WTC11 (cell line): ENCODE data around the gene HPS1. TPM values are rescaled to one million over a fixed set of nuclear protein-coding genes. Genes with fewer than 3 reads are reported as not detected.

Experiments
- ATAC-seq: fragments of 200-7000 bp; cut with Tn5 transposase; 2 replicates; pipeline ENCODE4 v1.10.0; 2021; ENCODE audit warnings: mild to moderate bottlenecking, moderate library complexity
- CTCF ChIA-PET: fragments of 300-600 bp; sonication (Branson Sonifier 250); formaldehyde crosslinking; loops from one replicate; lab custom pipeline; 2021; ENCODE audit warnings: antibody characterized with exemption; lab: Charles Lee
- POLR2A ChIA-PET: fragments of 350-600 bp; sonication (Branson Sonifier 250); formaldehyde crosslinking; loops from one replicate; lab custom pipeline; 2021; ENCODE audit warnings: antibody characterized with exemption; lab: Charles Lee
- DNase-seq: peaks from one replicate; pipeline ENCODE4 v3.0.0; 2021; ENCODE audit warnings: low spot score
- H3K27ac Mint-ChIP-seq: 2 replicates; pipeline ENCODE4 v1.8.0; 2021; ENCODE audit warnings: mixed read lengths
- H3K27me3 Mint-ChIP-seq: 2 replicates; pipeline ENCODE4 v1.8.0; 2021; ENCODE audit warnings: low read depth, mild to moderate bottlenecking, moderate library complexity, mixed read lengths
- H3K36me3 Mint-ChIP-seq: 2 replicates; pipeline ENCODE4 v1.8.0; 2021; ENCODE audit warnings: mixed read lengths
- H3K4me1 Mint-ChIP-seq: 2 replicates; pipeline ENCODE4 v1.8.0; 2022; ENCODE audit warnings: mixed read lengths
- H3K4me3 Mint-ChIP-seq: 2 replicates; pipeline ENCODE4 v1.8.0; 2021; ENCODE audit warnings: mild to moderate bottlenecking, moderate library complexity, mixed read lengths
- H3K9me3 Mint-ChIP-seq: 2 replicates; pipeline ENCODE4 v1.8.0; 2021; ENCODE audit warnings: mixed read lengths
- CDX4 ChIP-seq: fragments of 250-450 bp; sonication (Bioruptor Pico); IDR thresholded peaks from 2 replicates; pipeline ENCODE4 v1.9.0; 2021; ENCODE audit warnings: moderate library complexity, mild to moderate bottlenecking, inconsistent platforms, borderline replicate concordance
- CREM ChIP-seq: sonication (generic); formaldehyde crosslinking; IDR thresholded peaks from 2 replicates; pipeline ENCODE4 v1.8.1; 2022; ENCODE audit warnings: mild to moderate bottlenecking, missing genetic modification reagents, moderate library complexity
- ETV6 ChIP-seq: sonication (generic); formaldehyde crosslinking; IDR thresholded peaks from 2 replicates; pipeline ENCODE4 v1.8.1; 2022; ENCODE audit warnings: mild to moderate bottlenecking, missing genetic modification reagents
- FOXJ3 ChIP-seq: sonication (generic); formaldehyde crosslinking; IDR thresholded peaks from 2 replicates; pipeline ENCODE4 v1.9.0; 2021; ENCODE audit warnings: missing genetic modification reagents, mild to moderate bottlenecking, borderline replicate concordance
- FOXK1 ChIP-seq: sonication (generic); formaldehyde crosslinking; IDR thresholded peaks from 2 replicates; pipeline ENCODE4 v1.8.0; 2022; ENCODE audit warnings: mild to moderate bottlenecking, moderate library complexity, missing genetic modification reagents
- GRHL2 ChIP-seq: fragments of 250-450 bp; sonication (Bioruptor Pico); IDR thresholded peaks from 2 replicates; pipeline ENCODE4 v1.8.0; 2022; ENCODE audit warnings: mild to moderate bottlenecking, moderate library complexity; ENCODE audit not compliant: insufficient replicate concordance, severe bottlenecking
- JAZF1 ChIP-seq: fragments of 250-450 bp; sonication (Bioruptor Pico); IDR thresholded peaks from 2 replicates; pipeline ENCODE4 v1.9.0; 2021; ENCODE audit warnings: moderate library complexity, mild to moderate bottlenecking, inconsistent platforms
- JUN ChIP-seq: sonication (generic); formaldehyde crosslinking; IDR thresholded peaks from 2 replicates; pipeline ENCODE4 v1.8.0; 2023; ENCODE audit warnings: mild to moderate bottlenecking, missing genetic modification reagents
- MXD4 ChIP-seq: fragments of 250-450 bp; sonication (Bioruptor Pico); IDR thresholded peaks from 2 replicates; pipeline ENCODE4 v1.8.0; 2021; ENCODE audit warnings: mild to moderate bottlenecking, moderate library complexity, borderline replicate concordance
- MYBL2 ChIP-seq: sonication (generic); formaldehyde crosslinking; IDR thresholded peaks from 2 replicates; pipeline ENCODE4 v1.8.1; 2023; ENCODE audit warnings: mild to moderate bottlenecking, moderate library complexity, missing genetic modification reagents
- NFE2L1 ChIP-seq: sonication (generic); formaldehyde crosslinking; IDR thresholded peaks from 2 replicates; pipeline ENCODE4 v1.8.1; 2023; ENCODE audit warnings: missing genetic modification reagents
- NR3C1 ChIP-seq: sonication (generic); formaldehyde crosslinking; conservative IDR thresholded peaks from 2 replicates; pipeline ENCODE4 v1.8.1; 2023; ENCODE audit warnings: low read depth, mild to moderate bottlenecking, missing genetic modification reagents
- SMAD3 ChIP-seq: sonication (generic); formaldehyde crosslinking; IDR thresholded peaks from 2 replicates; pipeline ENCODE4 v1.8.0; 2022; ENCODE audit warnings: missing genetic modification reagents, mild to moderate bottlenecking, borderline replicate concordance
- STAT6 ChIP-seq: sonication (generic); formaldehyde crosslinking; conservative IDR thresholded peaks from 2 replicates; pipeline ENCODE4 v1.8.1; 2023; ENCODE audit warnings: mild to moderate bottlenecking, low read depth, missing genetic modification reagents, moderate library complexity
- ZNF138 ChIP-seq: sonication (generic); formaldehyde crosslinking; conservative IDR thresholded peaks from 2 replicates; pipeline ENCODE4 v1.8.1; 2022; ENCODE audit warnings: mild to moderate bottlenecking, moderate library complexity, missing genetic modification reagents
- ZNF219 ChIP-seq: sonication (generic); formaldehyde crosslinking; IDR thresholded peaks from 2 replicates; pipeline ENCODE4 v1.8.0; 2023; ENCODE audit warnings: missing genetic modification reagents, mild to moderate bottlenecking, borderline replicate concordance
- ZNF263 ChIP-seq: sonication (generic); formaldehyde crosslinking; IDR thresholded peaks from 2 replicates; pipeline ENCODE4 v1.8.1; 2022; ENCODE audit warnings: low read depth, mild to moderate bottlenecking, moderate library complexity, missing genetic modification reagents
- ZNF423 ChIP-seq: fragments of 250-450 bp; sonication (Bioruptor Pico); IDR thresholded peaks from 2 replicates; pipeline ENCODE4 v2.1.2; 2022; ENCODE audit warnings: mild to moderate bottlenecking, moderate library complexity
- total RNA-seq: library from RNA; stranded (reverse); gene quantifications from 3 replicates; pipeline ENCODE4 v1.2.3, GENCODE V29; 2021
- TF ChIP-seq, protein P1 (sequence below): sonication (generic); formaldehyde crosslinking; IDR thresholded peaks from 2 replicates; pipeline ENCODE4 v1.8.0; 2022; ENCODE audit warnings: mild to moderate bottlenecking, missing genetic modification reagents
- TF ChIP-seq, protein P2 (sequence below): sonication (generic); formaldehyde crosslinking; IDR thresholded peaks from 2 replicates; pipeline ENCODE4 v1.8.1; 2022; ENCODE audit warnings: missing genetic modification reagents, borderline replicate concordance
- TF ChIP-seq, protein P3 (sequence below): sonication (generic); formaldehyde crosslinking; IDR thresholded peaks from 2 replicates; pipeline ENCODE4 v1.8.1; 2022; ENCODE audit warnings: low read depth, missing genetic modification reagents, borderline replicate concordance

Gene HPS1
- total RNA-seq, 1 experiment from 2014 or later, result 49.3 TPM

DNA sequence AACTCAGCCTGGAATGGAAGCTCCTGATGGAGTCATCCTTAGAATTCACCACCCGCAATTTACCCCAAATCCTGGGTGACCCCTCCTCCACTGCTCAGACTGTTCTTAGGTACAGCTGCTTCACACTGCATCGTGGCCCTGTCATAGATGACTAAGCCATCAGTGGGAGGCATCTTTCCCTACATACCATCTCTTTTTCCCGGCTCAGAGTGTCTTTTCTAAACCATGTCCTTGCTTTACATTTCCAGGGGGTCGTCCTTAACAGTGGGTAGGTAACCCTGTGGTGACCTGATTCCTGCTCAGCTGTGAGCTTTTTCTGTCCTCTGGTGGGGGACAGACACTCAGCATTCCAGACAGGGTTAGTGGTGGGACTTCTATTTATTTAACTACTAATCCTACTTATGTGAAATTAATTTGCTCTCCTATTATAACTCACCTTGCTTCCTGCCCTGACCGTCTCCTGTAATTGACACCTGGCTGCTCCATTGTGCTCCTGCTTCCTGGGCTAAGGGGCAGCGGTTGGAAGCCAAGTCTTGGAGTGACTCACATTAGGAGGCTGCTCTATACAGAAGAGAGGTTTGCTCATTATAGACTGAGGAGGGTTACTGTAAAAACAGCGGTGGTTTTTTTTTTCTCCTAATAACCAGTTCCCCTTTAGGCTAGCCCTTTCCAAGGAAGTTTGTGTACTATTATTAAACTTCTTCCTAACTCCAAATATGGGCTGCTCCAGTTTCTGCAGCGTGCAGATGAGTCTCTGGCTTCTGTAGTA is 72.3 kb downstream of the HPS1 start (continued):
- TF ChIP-seq, protein P1, sequence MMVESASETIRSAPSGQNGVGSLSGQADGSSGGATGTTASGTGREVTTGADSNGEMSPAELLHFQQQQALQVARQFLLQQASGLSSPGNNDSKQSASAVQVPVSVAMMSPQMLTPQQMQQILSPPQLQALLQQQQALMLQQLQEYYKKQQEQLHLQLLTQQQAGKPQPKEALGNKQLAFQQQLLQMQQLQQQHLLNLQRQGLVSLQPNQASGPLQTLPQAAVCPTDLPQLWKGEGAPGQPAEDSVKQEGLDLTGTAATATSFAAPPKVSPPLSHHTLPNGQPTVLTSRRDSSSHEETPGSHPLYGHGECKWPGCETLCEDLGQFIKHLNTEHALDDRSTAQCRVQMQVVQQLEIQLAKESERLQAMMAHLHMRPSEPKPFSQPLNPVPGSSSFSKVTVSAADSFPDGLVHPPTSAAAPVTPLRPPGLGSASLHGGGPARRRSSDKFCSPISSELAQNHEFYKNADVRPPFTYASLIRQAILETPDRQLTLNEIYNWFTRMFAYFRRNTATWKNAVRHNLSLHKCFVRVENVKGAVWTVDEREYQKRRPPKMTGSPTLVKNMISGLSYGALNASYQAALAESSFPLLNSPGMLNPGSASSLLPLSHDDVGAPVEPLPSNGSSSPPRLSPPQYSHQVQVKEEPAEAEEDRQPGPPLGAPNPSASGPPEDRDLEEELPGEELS (CRISPR knock-in tag), result no peak
- TF ChIP-seq, all 79 proteins: peak for 0

DNA sequence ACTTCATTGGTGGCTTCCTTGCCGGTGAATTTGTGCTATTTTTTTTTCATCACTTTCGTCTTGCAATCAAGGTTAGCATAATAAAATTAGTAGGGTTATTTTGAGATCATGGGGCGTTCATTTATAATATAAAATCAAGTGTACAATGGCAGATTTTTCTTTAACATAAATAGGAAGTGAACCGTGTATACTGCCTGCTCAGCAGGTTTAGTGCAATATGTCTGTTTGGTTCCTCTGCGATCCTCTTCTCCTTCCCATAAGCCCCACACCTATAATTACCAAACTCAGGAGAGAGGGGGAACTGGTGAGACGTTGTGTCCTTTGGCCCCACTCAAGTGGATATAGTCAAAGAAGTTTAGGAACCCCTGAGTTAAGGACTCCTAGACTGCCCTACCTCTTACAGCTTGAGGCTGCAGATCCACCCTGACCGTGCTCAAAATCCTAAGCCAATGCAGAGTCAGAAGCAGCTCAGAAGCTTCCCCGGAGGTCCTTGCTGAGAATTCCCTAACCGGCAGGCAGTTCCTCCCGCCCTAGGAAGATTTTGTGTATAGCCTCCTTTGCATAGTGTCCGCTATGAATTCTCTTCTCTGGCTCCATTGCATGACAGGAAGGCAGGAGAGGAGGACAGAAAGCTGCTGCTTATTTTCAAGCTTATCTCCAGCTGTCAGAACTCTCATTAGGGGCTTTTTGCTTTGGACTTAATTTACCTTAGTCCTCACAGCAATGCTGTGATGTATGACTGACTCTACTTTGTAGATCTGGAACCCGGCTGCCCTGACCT is 73.3 kb downstream of the HPS1 start:
- Mint-ChIP-seq H3K9me3 (peaks cover 27% of the 10 kb centered on the region), H3K36me3 (peaks cover 12% of the 10 kb centered on the region), H3K4me1 (peaks cover 22% of the 10 kb centered on the region), H3K4me3 (no peak overlapping the region), H3K27me3 (no peaks in the 10 kb centered on the region), H3K27ac (no peak overlapping the region)
- TF ChIP-seq JUN (CRISPR knock-in tag) (no peak), FOXK1 (CRISPR knock-in tag) (no peak), SMAD3 (CRISPR knock-in tag) (no peak), ETV6 (CRISPR knock-in tag) (no peak), STAT6 (CRISPR knock-in tag) (no peak), ZNF423 (CRISPR knock-in tag) (no peak), ZNF138 (CRISPR knock-in tag) (no peak), ZNF263 (no peak), CREM (CRISPR knock-in tag) (no peak), MYBL2 (CRISPR knock-in tag) (no peak), CDX4 (CRISPR knock-in tag) (no peak)
- no peak for DNase-seq
- no peak for ATAC-seq
- POLR2A ChIA-PET, result no interaction called here
- CTCF ChIA-PET, result interaction anchor here (0.8 to 1.2 kb wide), 5 partner anchors 8 to 64 kb away, joined by 3 to 5 read pairs (median 3); no protein-coding TSS in a partner anchor

GRCh38 chr10:98370831-98371820 is 75.6 kb downstream of the HPS1 start:
- peaks cover 44% of the 10 kb centered on the region for H3K4me1 Mint-ChIP-seq
- CTCF ChIA-PET, result interaction anchor here (1.4 kb wide), 2 partner anchors 18 to 62 kb away, joined by 4 read pairs; no protein-coding TSS in a partner anchor
- POLR2A ChIA-PET, result no interaction called here
- TF ChIP-seq, protein P2, sequence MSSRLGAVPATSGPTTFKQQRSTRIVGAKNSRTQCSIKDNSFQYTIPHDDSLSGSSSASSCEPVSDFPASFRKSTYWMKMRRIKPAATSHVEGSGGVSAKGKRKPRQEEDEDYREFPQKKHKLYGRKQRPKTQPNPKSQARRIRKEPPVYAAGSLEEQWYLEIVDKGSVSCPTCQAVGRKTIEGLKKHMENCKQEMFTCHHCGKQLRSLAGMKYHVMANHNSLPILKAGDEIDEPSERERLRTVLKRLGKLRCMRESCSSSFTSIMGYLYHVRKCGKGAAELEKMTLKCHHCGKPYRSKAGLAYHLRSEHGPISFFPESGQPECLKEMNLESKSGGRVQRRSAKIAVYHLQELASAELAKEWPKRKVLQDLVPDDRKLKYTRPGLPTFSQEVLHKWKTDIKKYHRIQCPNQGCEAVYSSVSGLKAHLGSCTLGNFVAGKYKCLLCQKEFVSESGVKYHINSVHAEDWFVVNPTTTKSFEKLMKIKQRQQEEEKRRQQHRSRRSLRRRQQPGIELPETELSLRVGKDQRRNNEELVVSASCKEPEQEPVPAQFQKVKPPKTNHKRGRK, result no peak
- no peak for TF ChIP-seq JAZF1 (CRISPR knock-in tag)
- no peak for TF ChIP-seq FOXK1 (CRISPR knock-in tag)
- TF ChIP-seq NR3C1 (CRISPR knock-in tag), result no peak
- no peak for TF ChIP-seq GRHL2 (CRISPR knock-in tag)
- TF ChIP-seq ZNF219 (CRISPR knock-in tag), result no peak
- no peak for TF ChIP-seq MXD4
- TF ChIP-seq, protein P3, sequence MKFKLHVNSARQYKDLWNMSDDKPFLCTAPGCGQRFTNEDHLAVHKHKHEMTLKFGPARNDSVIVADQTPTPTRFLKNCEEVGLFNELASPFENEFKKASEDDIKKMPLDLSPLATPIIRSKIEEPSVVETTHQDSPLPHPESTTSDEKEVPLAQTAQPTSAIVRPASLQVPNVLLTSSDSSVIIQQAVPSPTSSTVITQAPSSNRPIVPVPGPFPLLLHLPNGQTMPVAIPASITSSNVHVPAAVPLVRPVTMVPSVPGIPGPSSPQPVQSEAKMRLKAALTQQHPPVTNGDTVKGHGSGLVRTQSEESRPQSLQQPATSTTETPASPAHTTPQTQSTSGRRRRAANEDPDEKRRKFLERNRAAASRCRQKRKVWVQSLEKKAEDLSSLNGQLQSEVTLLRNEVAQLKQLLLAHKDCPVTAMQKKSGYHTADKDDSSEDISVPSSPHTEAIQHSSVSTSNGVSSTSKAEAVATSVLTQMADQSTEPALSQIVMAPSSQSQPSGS (CRISPR knock-in tag), result no peak
- TF ChIP-seq FOXJ3 (CRISPR knock-in tag), result no peak
- TF ChIP-seq NFE2L1 (CRISPR knock-in tag), result no peak

More at GRCh38 chr10:98370831-98371820, 75.6 kb downstream of the HPS1 start:
- Mint-ChIP-seq H3K36me3 (no peaks in the 10 kb centered on the region), H3K4me3 (no peak overlapping the region), H3K27me3 (peaks cover 2% of the 10 kb centered on the region; the same call in 1 of the 2 replicates), H3K27ac (no peak overlapping the region), H3K9me3 (peaks cover 14% of the 10 kb centered on the region)
- DNase-seq (no peak), ATAC-seq (no peak)
